Measurements from ENCODE around the gene ANTXRL.
A peak's percentile ranks its signal among the peaks of the same experiment; 100 is the strongest.

GRCh38 chr10:46293832-46294640 is 7.2 kb downstream of the ANTXRL start:
- TF ChIP-seq EZH2 (IDR thresholded peaks at IDR 0.05; ENCODE audit: low read depth, unreplicated experiment) (no peak), CTCF (conservative IDR thresholded peaks at IDR 0.05; ENCODE audit: low read depth in 2 of 2) (peak in 1 of 2 experiments; percentile 11; a peak in 1 of 4 replicates), EZH2phosphoT487 (IDR thresholded peaks at IDR 0.05; ENCODE audit: unreplicated experiment) (no peak), POLR2AphosphoS5 (IDR thresholded peaks at IDR 0.05; ENCODE audit: low read depth) (no peak), ETS1 (IDR thresholded peaks at IDR 0.05) (no peak), CREB1 (CRISPR knock-in tag; IDR thresholded peaks at IDR 0.05; ENCODE audit: low read depth) (no peak), JUNB (IDR thresholded peaks at IDR 0.05; ENCODE audit: unreplicated experiment) (no peak), ZNF114 (CRISPR knock-in tag; IDR thresholded peaks at IDR 0.05) (no peak), NANOG (IDR thresholded peaks at IDR 0.05; ENCODE audit: borderline replicate concordance) (no peak)

All from GM23338 (cell line).